Measurements from ENCODE around the gene SDK1. TPM values are rescaled to one million over a fixed set of nuclear protein-coding genes. Genes with fewer than 3 reads are reported as not detected.

The SDK1 gene
- total and polyA plus RNA-seq, 2 experiments from 2014 or later = 4.1 to 16.5 TPM

- TF ChIP-seq CTCF (IDR thresholded peaks at IDR 0.05; ENCODE audit: low read depth, low read length) = no peak
- Histone ChIP-seq H3K9me3 (ENCODE audit: low read depth) (no peaks in the 10 kb centered on the region), H3K4me3 (no peak overlapping the region), H3K27ac (no peak overlapping the region), H3K4me1 (ENCODE audit: low read depth) (no peaks in the 10 kb centered on the region), H3K27me3 (no peaks in the 10 kb centered on the region), H3K36me3 (no peaks in the 10 kb centered on the region)
- DNase-seq (ENCODE audit: low read depth in 1 of 2, low spot score in 1 of 2) = no peak
These were observed 776.9 kb downstream of the SDK1 start for GRCh38 chr7:4077980-4078379.

- Histone ChIP-seq H3K4me3 (no peak overlapping the region), H3K27me3 (no peaks in the 10 kb centered on the region), H3K36me3 (no peaks in the 10 kb centered on the region), H3K27ac (no peak overlapping the region), H3K9me3 (ENCODE audit: low read depth) (no peaks in the 10 kb centered on the region), H3K4me1 (ENCODE audit: low read depth) (no peaks in the 10 kb centered on the region)
- TF ChIP-seq CTCF (IDR thresholded peaks at IDR 0.05; ENCODE audit: low read depth, low read length) = no peak
- no peak for DNase-seq (ENCODE audit: low read depth in 1 of 2, low spot score in 1 of 2)
These were observed 777.5 kb downstream of the SDK1 start for GRCh38 chr7:4078580-4078979.

- no peak for DNase-seq (ENCODE audit: low read depth in 1 of 2, low spot score in 1 of 2)
These were observed 778.3 kb downstream of the SDK1 start for GRCh38 chr7:4079366-4079765.

GRCh38 chr7:4079956-4080355 is 778.9 kb downstream of the SDK1 start:
- Histone ChIP-seq H3K4me1 (ENCODE audit: low read depth) (no peaks in the 10 kb centered on the region), H3K27ac (no peak overlapping the region), H3K9me3 (ENCODE audit: low read depth) (no peaks in the 10 kb centered on the region), H3K27me3 (no peaks in the 10 kb centered on the region), H3K4me3 (no peak overlapping the region), H3K36me3 (no peaks in the 10 kb centered on the region)
- no peak for DNase-seq (ENCODE audit: low read depth in 1 of 2, low spot score in 1 of 2)
- TF ChIP-seq CTCF (IDR thresholded peaks at IDR 0.05; ENCODE audit: low read depth, low read length) = no peak

More at GRCh38 chr7:4079366-4079765, 778.3 kb downstream of the SDK1 start:
- TF ChIP-seq CTCF (IDR thresholded peaks at IDR 0.05; ENCODE audit: low read depth, low read length) = no peak
- H3K27ac ChIP-seq = no peak overlapping the region
- H3K9me3 ChIP-seq (ENCODE audit: low read depth) = no peaks in the 10 kb centered on the region
- no peak overlapping the region for H3K4me3 ChIP-seq
- H3K4me1 ChIP-seq (ENCODE audit: low read depth) = no peaks in the 10 kb centered on the region
- H3K27me3 ChIP-seq = no peaks in the 10 kb centered on the region
- no peaks in the 10 kb centered on the region for H3K36me3 ChIP-seq

- Histone ChIP-seq H3K36me3 (no peaks in the 10 kb centered on the region), H3K4me1 (ENCODE audit: low read depth) (no peaks in the 10 kb centered on the region), H3K9me3 (ENCODE audit: low read depth) (no peaks in the 10 kb centered on the region), H3K27me3 (no peaks in the 10 kb centered on the region), H3K4me3 (no peak overlapping the region), H3K27ac (no peak overlapping the region)
- DNase-seq (ENCODE audit: low read depth in 1 of 2, low spot score in 1 of 2) = no peak
- no peak for TF ChIP-seq CTCF (IDR thresholded peaks at IDR 0.05; ENCODE audit: low read depth, low read length)
These were observed 779.9 kb downstream of the SDK1 start for GRCh38 chr7:4080954-4081353.

- no peak overlapping the region for H3K4me3 ChIP-seq
- H3K9me3 ChIP-seq (ENCODE audit: low read depth) = no peaks in the 10 kb centered on the region
- no peak overlapping the region for H3K27ac ChIP-seq
- H3K27me3 ChIP-seq = no peaks in the 10 kb centered on the region
- no peaks in the 10 kb centered on the region for H3K36me3 ChIP-seq
- no peak for DNase-seq (ENCODE audit: low read depth in 1 of 2, low spot score in 1 of 2)
- H3K4me1 ChIP-seq (ENCODE audit: low read depth) = no peaks in the 10 kb centered on the region
- no peak for TF ChIP-seq CTCF (IDR thresholded peaks at IDR 0.05; ENCODE audit: low read depth, low read length)
These were observed 782.5 kb downstream of the SDK1 start for GRCh38 chr7:4083513-4083912.
